Thyroid gland (tissue), 4 donors: ENCODE data around the gene MEP1A. TPM values are rescaled to one million over a fixed set of nuclear protein-coding genes. Genes with fewer than 3 reads are reported as not detected.
"Not testable (repeated sequence)": the region's sequence is repeated elsewhere in the genome, so short reads cannot be mapped to it uniquely, and the experiment has no call there.

Experiments used
- DNase-seq, 2 donors: peaks; one replicate each; pipeline ENCODE4 v3.0.0-alpha.2; 2019
- H3K27ac ChIP-seq, 3 donors: fragments of 200-600 bp; sonication (generic); 1 replicate in 2 of 3; 2 replicates in 1 of 3; pipeline ENCODE4 v1.5.1; 2016 to 2019; ENCODE audit warnings: mild to moderate bottlenecking in 1 of 3, moderate library complexity in 1 of 3
- H3K27me3 ChIP-seq: fragments of 200-600 bp; sonication (generic); one replicate; pipeline ENCODE4 v1.5.1; 2019
- H3K36me3 ChIP-seq, 2 donors: fragments of 200-600 bp; sonication (generic); one replicate each; pipeline ENCODE4 v1.5.1; 2016 to 2019
- H3K4me1 ChIP-seq, 2 donors: fragments of 200-600 bp; sonication (generic); one replicate each; pipeline ENCODE4 v1.5.1; 2017 to 2019
- H3K4me3 ChIP-seq, 3 donors: fragments of 200-600 bp; sonication (generic); replicated peaks in 1 of 3; 1 replicate in 2 of 3; 2 replicates in 1 of 3; pipeline ENCODE4 v1.5.1; 2016; ENCODE audit warnings: mild to moderate bottlenecking in 1 of 3
- H3K9me3 ChIP-seq: fragments of 200-600 bp; sonication (generic); one replicate; pipeline ENCODE4 v1.5.1; 2017
- POLR2A ChIP-seq, 2 donors: fragments of 450-650 bp; IDR thresholded peaks; one replicate each; pipeline ENCODE4 v1.6.1; 2017; ENCODE audit warnings: antibody characterized with exemption in 2 of 2, mild to moderate bottlenecking in 2 of 2, moderate library complexity in 1 of 2
- WGBS, 2 donors: methylation state at CpG; one replicate each; pipeline ENCODE4 v1.1.5; 2017; 5-methylcytosine and 5-hydroxymethylcytosine counted together
- intact Hi-C: fragments of 100-400 bp; cut with DNase I; formaldehyde crosslinking; loops from one replicate; pipeline ENCODE4 v1.15.1; 2023
- total RNA-seq, 4 donors: library from RNA; depleted of rRNA; stranded (reverse); fragments of >200 nt; gene quantifications; one replicate each; pipeline ENCODE4 v1.2.3, GENCODE V29; 2016
- TF ChIP-seq, protein P1 (sequence below), 6 experiments: fragments of 200-600 bp in 3 of 6; fragments of 450-650 bp in 3 of 6; sonication (generic) in 3 of 6; IDR thresholded peaks; one replicate each; pipeline ENCODE4 v1.5.1; 2016 to 2019; ENCODE audit warnings: antibody characterized with exemption in 6 of 6, mild to moderate bottlenecking in 2 of 6, inconsistent platforms in 1 of 6, moderate library complexity in 1 of 6

MEP1A gene
- total RNA-seq, 4 donors from 2014 or later, result not detected

DNA sequence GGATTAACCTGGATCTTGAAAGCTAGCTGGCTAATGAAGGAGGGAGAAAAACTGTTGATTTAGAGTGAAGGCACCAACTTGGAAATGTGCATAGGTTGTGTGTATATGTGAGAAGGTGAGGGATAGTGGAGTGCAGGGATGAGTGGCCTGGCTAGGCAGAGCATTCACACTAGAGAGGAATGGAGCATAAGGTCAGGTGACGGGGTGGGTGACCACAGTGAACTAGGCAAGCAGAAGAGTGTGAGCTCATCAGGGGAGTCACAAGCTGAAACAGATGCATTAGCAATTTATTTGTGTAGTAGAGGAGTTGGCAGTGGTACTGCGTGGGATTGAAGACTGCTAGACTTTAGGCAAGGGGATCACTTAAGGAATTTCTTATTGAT lies 36.0 kb upstream of the MEP1A start:
- Histone ChIP-seq H3K27ac (no peak overlapping the region), H3K9me3 (no peaks in the 10 kb centered on the region), H3K27me3 (no peaks in the 10 kb centered on the region), H3K36me3 (no peaks in the 10 kb centered on the region), H3K4me3 (no peak overlapping the region), H3K4me1 (peaks cover 0 to 12% of the 10 kb centered on the region in 2 donors)
- DNase-seq, result no peak
- 77 to 81% methylated on average over 2 of the region's 2 CpGs for WGBS, 2 donors
- intact Hi-C loops, result no loop called here
- TF ChIP-seq POLR2A (IDR thresholded peaks at IDR 0.05), result no peak
- TF ChIP-seq, protein P1, sequence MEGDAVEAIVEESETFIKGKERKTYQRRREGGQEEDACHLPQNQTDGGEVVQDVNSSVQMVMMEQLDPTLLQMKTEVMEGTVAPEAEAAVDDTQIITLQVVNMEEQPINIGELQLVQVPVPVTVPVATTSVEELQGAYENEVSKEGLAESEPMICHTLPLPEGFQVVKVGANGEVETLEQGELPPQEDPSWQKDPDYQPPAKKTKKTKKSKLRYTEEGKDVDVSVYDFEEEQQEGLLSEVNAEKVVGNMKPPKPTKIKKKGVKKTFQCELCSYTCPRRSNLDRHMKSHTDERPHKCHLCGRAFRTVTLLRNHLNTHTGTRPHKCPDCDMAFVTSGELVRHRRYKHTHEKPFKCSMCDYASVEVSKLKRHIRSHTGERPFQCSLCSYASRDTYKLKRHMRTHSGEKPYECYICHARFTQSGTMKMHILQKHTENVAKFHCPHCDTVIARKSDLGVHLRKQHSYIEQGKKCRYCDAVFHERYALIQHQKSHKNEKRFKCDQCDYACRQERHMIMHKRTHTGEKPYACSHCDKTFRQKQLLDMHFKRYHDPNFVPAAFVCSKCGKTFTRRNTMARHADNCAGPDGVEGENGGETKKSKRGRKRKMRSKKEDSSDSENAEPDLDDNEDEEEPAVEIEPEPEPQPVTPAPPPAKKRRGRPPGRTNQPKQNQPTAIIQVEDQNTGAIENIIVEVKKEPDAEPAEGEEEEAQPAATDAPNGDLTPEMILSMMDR (IDR thresholded peaks at IDR 0.05), result no peak

DNA sequence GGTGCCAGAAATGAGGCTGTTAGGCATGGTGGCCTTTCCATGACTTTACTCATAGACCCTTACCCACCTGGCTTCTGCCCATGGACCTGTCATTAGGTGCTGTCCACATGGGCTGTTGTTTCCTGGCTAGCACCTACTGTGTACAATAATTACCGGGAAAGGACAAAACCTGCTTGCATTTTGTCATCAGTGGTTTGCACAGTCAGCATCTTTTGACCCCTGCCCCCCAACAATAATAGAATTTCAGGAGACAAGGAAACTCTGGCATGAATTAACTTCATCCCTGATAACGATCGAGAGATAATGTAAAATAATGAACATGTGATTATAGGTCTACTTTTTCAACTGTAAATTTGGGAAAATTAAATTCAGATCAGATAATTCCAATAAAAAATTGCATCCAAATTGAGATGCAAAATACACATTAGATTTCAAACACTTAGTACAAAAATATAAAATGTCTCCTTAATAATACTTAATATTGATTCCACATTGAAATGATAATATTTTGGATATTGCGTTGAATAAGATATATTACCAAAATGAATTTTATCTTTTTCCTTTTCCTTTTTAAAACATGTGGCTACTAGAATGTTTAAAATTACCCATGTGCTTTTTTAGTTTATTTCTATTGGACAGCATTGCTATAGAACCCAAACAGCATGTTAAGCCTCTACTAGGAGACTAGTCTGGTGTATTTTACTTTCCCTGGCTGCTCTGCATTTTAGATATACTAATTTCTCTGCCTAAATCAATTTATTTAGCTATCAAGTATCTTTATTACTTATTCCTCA lies 34.0 kb upstream of the MEP1A start:
- peaks cover 0 to 12% of the 10 kb centered on the region in 2 donors for H3K4me1 ChIP-seq
- no peak overlapping the region for H3K27ac ChIP-seq
- no peak for DNase-seq
- 92 to 98% methylated on average over 4 of the region's 4 CpGs for WGBS, 2 donors
- intact Hi-C loops, result no loop called here
- H3K27me3 ChIP-seq, result no peaks in the 10 kb centered on the region
- TF ChIP-seq, protein P1 (IDR thresholded peaks at IDR 0.05), result no peak
- no peak for TF ChIP-seq POLR2A (IDR thresholded peaks at IDR 0.05)
- H3K36me3 ChIP-seq, result no peaks in the 10 kb centered on the region
- H3K4me3 ChIP-seq, result no peak overlapping the region
- H3K9me3 ChIP-seq, result no peaks in the 10 kb centered on the region

DNA sequence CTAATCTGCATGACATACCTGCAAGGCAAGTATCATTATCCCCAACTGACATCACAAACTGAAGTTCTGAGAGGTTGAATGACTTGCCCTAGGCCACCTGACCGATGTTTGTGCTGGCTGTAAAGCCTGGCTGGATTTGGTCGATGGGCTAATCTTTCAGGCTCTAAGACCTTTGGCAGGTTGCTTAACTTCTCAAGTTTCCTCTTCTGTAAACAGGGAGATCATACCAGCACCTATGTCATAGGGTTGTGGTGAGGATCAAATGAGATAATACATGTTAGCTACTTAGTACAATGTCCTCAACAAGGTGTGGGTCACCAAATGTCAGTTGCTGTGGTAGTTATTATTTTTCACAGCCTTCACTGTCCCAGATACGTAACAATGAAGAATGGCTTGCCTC lies 32.3 kb upstream of the MEP1A start:
- no peak for TF ChIP-seq POLR2A (IDR thresholded peaks at IDR 0.05)
- TF ChIP-seq, protein P1 (IDR thresholded peaks at IDR 0.05), result no peak
- no peaks in the 10 kb centered on the region for H3K27me3 ChIP-seq
- intact Hi-C loops, result no loop called here

DNA sequence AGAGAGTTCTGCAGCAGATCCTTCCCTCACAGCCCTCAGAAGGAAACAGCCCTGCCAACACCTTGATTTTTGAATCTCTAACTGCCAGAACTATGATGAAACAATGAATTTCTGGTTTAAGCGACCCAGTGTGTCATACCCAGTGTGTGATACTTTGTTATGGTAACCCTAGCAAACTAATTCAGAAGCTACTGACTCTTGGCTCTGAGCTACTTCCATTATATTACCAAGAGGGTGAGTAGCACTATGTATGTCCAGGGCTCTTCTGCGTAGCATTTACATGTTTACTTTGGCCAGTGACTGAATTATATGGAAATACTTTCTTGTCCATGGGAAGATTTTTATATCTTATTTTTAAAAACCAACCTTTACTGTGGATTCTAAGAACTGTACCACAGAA lies 29.7 kb upstream of the MEP1A start:
- DNase-seq, result no peak
- no peaks in the 10 kb centered on the region for H3K36me3 ChIP-seq
- 76 to 90% methylated on average over 2 of the region's 2 CpGs for WGBS, 2 donors
- H3K4me1 ChIP-seq, result no peaks in the 10 kb centered on the region
- no peaks in the 10 kb centered on the region for H3K27me3 ChIP-seq
- no peak for TF ChIP-seq POLR2A (IDR thresholded peaks at IDR 0.05)
- TF ChIP-seq, protein P1 (IDR thresholded peaks at IDR 0.05), result no peak
- no peak overlapping the region for H3K27ac ChIP-seq
- H3K4me3 ChIP-seq, result no peak overlapping the region
- intact Hi-C loops, result no loop called here
- H3K9me3 ChIP-seq, result no peaks in the 10 kb centered on the region

More for the DNA sequence above, 32.3 kb upstream of the MEP1A start:
- Histone ChIP-seq H3K9me3 (no peaks in the 10 kb centered on the region), H3K36me3 (no peaks in the 10 kb centered on the region), H3K27ac (no peak overlapping the region), H3K4me3 (no peak overlapping the region), H3K4me1 (peaks cover 0 to 12% of the 10 kb centered on the region in 2 donors)
- 68 to 74% methylated on average over 3 of the region's 3 CpGs for WGBS, 2 donors
- no peak for DNase-seq

DNA sequence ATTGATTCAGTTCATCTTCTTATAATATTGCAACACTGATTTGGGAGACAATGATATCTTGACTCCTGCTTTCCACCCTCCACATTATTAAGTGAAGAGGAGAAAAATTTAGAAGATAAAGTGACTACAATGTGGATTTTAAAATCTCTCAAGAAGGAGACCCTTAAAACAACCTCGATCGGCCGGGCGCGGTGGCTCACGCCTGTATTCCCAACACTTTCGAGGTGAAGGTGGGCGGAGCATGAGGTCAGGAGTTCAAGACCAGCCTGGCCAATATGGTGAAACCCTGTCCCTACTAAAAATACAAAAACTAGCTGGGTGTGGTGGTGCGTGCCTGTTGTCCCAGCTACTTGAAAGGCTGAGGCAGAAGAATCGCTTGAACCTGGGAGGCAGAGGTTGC lies 28.9 kb upstream of the MEP1A start:
- DNase-seq, H3K9me3 ChIP-seq, H3K4me3 ChIP-seq, H3K27ac ChIP-seq, H3K27me3 ChIP-seq, H3K36me3 ChIP-seq, H3K4me1 ChIP-seq, intact Hi-C loops: not testable (repeated sequence)
- WGBS, 2 donors, result 78 to 79% methylated on average over 10 of the region's 10 CpGs
